ENCODE measurements around the gene MAML2.

DNA sequence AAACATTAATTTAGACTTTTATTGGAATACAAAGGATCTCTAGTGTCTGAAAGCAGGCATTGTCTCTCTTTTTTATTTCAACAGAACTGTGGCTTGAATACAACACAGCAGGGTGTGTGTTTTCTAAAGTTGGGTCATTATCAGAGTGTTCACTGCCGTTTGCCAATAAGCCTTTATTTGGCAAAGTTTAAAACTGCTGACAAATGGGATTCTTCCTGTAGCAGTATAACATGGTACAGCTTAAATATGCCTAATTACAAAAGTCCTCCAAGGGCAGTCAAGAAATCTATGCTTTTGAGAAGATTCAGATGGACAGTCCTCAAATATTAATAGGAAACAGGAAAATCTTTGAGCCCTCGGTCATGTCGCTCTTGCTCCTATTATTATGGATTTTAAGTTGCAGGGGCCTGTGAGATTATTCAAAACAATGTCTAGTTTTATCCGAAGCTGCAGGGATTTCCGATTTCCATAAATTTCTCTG is 199.9 kb downstream of the MAML2 start:
- TF ChIP-seq EZH2phosphoT487 (IDR thresholded peaks at IDR 0.05; ENCODE audit: unreplicated experiment): no peak
- no peak for TF ChIP-seq EZH2 (IDR thresholded peaks at IDR 0.05; ENCODE audit: low read depth, unreplicated experiment)
- TF ChIP-seq, protein P1, sequence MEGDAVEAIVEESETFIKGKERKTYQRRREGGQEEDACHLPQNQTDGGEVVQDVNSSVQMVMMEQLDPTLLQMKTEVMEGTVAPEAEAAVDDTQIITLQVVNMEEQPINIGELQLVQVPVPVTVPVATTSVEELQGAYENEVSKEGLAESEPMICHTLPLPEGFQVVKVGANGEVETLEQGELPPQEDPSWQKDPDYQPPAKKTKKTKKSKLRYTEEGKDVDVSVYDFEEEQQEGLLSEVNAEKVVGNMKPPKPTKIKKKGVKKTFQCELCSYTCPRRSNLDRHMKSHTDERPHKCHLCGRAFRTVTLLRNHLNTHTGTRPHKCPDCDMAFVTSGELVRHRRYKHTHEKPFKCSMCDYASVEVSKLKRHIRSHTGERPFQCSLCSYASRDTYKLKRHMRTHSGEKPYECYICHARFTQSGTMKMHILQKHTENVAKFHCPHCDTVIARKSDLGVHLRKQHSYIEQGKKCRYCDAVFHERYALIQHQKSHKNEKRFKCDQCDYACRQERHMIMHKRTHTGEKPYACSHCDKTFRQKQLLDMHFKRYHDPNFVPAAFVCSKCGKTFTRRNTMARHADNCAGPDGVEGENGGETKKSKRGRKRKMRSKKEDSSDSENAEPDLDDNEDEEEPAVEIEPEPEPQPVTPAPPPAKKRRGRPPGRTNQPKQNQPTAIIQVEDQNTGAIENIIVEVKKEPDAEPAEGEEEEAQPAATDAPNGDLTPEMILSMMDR (conservative IDR thresholded peaks at IDR 0.05; ENCODE audit: low read depth in 2 of 2): no peak
- TF ChIP-seq POLR2AphosphoS5 (IDR thresholded peaks at IDR 0.05; ENCODE audit: low read depth): no peak
- TF ChIP-seq CREB1 (CRISPR knock-in tag; IDR thresholded peaks at IDR 0.05; ENCODE audit: low read depth): no peak
- TF ChIP-seq, protein P2, sequence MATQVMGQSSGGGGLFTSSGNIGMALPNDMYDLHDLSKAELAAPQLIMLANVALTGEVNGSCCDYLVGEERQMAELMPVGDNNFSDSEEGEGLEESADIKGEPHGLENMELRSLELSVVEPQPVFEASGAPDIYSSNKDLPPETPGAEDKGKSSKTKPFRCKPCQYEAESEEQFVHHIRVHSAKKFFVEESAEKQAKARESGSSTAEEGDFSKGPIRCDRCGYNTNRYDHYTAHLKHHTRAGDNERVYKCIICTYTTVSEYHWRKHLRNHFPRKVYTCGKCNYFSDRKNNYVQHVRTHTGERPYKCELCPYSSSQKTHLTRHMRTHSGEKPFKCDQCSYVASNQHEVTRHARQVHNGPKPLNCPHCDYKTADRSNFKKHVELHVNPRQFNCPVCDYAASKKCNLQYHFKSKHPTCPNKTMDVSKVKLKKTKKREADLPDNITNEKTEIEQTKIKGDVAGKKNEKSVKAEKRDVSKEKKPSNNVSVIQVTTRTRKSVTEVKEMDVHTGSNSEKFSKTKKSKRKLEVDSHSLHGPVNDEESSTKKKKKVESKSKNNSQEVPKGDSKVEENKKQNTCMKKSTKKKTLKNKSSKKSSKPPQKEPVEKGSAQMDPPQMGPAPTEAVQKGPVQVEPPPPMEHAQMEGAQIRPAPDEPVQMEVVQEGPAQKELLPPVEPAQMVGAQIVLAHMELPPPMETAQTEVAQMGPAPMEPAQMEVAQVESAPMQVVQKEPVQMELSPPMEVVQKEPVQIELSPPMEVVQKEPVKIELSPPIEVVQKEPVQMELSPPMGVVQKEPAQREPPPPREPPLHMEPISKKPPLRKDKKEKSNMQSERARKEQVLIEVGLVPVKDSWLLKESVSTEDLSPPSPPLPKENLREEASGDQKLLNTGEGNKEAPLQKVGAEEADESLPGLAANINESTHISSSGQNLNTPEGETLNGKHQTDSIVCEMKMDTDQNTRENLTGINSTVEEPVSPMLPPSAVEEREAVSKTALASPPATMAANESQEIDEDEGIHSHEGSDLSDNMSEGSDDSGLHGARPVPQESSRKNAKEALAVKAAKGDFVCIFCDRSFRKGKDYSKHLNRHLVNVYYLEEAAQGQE (IDR thresholded peaks at IDR 0.05; ENCODE audit: unreplicated experiment): no peak
- TF ChIP-seq, protein P3, sequence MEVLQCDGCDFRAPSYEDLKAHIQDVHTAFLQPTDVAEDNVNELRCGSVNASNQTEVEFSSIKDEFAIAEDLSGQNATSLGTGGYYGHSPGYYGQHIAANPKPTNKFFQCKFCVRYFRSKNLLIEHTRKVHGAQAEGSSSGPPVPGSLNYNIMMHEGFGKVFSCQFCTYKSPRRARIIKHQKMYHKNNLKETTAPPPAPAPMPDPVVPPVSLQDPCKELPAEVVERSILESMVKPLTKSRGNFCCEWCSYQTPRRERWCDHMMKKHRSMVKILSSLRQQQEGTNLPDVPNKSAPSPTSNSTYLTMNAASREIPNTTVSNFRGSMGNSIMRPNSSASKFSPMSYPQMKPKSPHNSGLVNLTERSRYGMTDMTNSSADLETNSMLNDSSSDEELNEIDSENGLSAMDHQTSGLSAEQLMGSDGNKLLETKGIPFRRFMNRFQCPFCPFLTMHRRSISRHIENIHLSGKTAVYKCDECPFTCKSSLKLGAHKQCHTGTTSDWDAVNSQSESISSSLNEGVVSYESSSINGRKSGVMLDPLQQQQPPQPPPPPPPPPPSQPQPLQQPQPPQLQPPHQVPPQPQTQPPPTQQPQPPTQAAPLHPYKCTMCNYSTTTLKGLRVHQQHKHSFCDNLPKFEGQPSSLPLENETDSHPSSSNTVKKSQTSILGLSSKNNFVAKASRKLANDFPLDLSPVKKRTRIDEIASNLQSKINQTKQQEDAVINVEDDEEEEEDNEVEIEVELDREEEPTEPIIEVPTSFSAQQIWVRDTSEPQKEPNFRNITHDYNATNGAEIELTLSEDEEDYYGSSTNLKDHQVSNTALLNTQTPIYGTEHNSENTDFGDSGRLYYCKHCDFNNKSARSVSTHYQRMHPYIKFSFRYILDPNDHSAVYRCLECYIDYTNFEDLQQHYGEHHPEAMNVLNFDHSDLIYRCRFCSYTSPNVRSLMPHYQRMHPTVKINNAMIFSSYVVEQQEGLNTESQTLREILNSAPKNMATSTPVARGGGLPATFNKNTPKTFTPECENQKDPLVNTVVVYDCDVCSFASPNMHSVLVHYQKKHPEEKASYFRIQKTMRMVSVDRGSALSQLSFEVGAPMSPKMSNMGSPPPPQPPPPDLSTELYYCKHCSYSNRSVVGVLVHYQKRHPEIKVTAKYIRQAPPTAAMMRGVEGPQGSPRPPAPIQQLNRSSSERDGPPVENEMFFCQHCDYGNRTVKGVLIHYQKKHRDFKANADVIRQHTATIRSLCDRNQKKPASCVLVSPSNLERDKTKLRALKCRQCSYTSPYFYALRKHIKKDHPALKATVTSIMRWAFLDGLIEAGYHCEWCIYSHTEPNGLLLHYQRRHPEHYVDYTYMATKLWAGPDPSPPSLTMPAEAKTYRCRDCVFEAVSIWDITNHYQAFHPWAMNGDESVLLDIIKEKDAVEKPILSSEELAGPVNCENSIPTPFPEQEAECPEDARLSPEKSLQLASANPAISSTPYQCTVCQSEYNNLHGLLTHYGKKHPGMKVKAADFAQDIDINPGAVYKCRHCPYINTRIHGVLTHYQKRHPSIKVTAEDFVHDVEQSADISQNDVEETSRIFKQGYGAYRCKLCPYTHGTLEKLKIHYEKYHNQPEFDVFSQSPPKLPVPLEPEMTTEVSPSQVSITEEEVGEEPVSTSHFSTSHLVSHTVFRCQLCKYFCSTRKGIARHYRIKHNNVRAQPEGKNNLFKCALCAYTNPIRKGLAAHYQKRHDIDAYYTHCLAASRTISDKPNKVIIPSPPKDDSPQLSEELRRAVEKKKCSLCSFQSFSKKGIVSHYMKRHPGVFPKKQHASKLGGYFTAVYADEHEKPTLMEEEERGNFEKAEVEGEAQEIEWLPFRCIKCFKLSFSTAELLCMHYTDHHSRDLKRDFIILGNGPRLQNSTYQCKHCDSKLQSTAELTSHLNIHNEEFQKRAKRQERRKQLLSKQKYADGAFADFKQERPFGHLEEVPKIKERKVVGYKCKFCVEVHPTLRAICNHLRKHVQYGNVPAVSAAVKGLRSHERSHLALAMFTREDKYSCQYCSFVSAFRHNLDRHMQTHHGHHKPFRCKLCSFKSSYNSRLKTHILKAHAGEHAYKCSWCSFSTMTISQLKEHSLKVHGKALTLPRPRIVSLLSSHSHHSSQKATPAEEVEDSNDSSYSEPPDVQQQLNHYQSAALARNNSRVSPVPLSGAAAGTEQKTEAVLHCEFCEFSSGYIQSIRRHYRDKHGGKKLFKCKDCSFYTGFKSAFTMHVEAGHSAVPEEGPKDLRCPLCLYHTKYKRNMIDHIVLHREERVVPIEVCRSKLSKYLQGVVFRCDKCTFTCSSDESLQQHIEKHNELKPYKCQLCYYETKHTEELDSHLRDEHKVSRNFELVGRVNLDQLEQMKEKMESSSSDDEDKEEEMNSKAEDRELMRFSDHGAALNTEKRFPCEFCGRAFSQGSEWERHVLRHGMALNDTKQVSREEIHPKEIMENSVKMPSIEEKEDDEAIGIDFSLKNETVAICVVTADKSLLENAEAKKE (CRISPR knock-in tag; IDR thresholded peaks at IDR 0.05): no peak
- TF ChIP-seq STAT1 (IDR thresholded peaks at IDR 0.05; ENCODE audit: unreplicated experiment): no peak
- TF ChIP-seq JUNB (IDR thresholded peaks at IDR 0.05; ENCODE audit: unreplicated experiment): no peak
- TF ChIP-seq, protein P4, sequence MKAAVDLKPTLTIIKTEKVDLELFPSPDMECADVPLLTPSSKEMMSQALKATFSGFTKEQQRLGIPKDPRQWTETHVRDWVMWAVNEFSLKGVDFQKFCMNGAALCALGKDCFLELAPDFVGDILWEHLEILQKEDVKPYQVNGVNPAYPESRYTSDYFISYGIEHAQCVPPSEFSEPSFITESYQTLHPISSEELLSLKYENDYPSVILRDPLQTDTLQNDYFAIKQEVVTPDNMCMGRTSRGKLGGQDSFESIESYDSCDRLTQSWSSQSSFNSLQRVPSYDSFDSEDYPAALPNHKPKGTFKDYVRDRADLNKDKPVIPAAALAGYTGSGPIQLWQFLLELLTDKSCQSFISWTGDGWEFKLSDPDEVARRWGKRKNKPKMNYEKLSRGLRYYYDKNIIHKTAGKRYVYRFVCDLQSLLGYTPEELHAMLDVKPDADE (IDR thresholded peaks at IDR 0.05): no peak
- TF ChIP-seq ZNF114 (CRISPR knock-in tag; IDR thresholded peaks at IDR 0.05): no peak

Measured in GM23338 (cell line).